ENCODE measurements around the gene LRRC8A. TPM values are rescaled to one million over a fixed set of nuclear protein-coding genes. Genes with fewer than 3 reads are reported as not detected.
A peak's percentile ranks its signal among the peaks of the same experiment; 100 is the strongest.

LRRC8A gene
- total and polyA plus RNA-seq, 4 donors = 14.3 to 100 (median 52.6) TPM

- ATAC-seq (ENCODE audit: low FRiP score) (peak; percentile 73), DNase-seq (peak; percentile 89 to 93)
- H3K9me3 ChIP-seq (ENCODE audit: control insufficient read depth, low read length) = no peaks in the 10 kb centered on the region
- no peaks in the 10 kb centered on the region for H3K36me3 ChIP-seq (ENCODE audit: control insufficient read depth in 1 of 2, insufficient read depth in 2 of 2, low read length in 1 of 2)
- no peaks in the 10 kb centered on the region for H3K27me3 ChIP-seq (ENCODE audit: control insufficient read depth in 1 of 2, insufficient read depth in 2 of 2, low read length in 1 of 2)
- H3K4me1 ChIP-seq (ENCODE audit: control insufficient read depth in 1 of 2, insufficient read depth in 2 of 2, low read length in 2 of 2) = peaks cover 0 to 7% of the 10 kb centered on the region in 2 donors
- 43 to 44% methylated on average over 26 of the region's 26 CpGs for WGBS, 2 donors
- intact Hi-C loops (cut with DNase I) = loop anchor here in 1 of 2 donors (2.0 kb wide), 1 partner anchor 34 kb away; the partner anchor contains the start of gene LRRC8A
- H3K27ac ChIP-seq (ENCODE audit: low read depth in 1 of 2, low read length in 2 of 2) = peak overlapping the region; percentile 23 to 30
- H3K4me3 ChIP-seq (ENCODE audit: low read length in 2 of 2) = no peak overlapping the region
Measured at GRCh38 chr9:128917151-128917849, 35.4 kb downstream of the LRRC8A start.

DNA sequence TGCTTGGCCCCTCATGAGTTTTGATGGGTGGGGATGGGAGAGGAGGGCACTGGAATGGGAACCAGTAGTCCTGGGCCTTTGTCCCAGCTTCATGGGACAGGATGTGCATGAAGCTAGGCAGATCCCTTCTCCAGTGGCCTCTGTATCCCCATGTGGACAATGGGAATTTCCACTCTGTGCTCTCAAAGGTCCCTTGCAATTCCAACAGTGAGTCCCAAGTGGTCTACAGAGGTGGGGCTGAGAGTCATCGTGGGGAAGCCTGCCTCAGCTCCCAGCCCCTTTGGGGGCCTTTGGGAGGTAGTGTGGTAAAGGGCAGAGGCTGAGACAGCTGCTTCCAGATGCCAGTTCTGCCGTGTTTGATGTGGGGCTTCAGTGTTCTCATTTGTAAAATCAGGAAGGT, 37.0 kb downstream of the LRRC8A start:
- Histone ChIP-seq H3K27me3 (ENCODE audit: control insufficient read depth in 1 of 2, insufficient read depth in 2 of 2, low read length in 1 of 2) (no peaks in the 10 kb centered on the region), H3K9me3 (ENCODE audit: control insufficient read depth, low read length) (no peaks in the 10 kb centered on the region), H3K4me1 (ENCODE audit: control insufficient read depth in 1 of 2, insufficient read depth in 2 of 2, low read length in 2 of 2) (no peaks in the 10 kb centered on the region), H3K36me3 (ENCODE audit: control insufficient read depth in 1 of 2, insufficient read depth in 2 of 2, low read length in 1 of 2) (no peaks in the 10 kb centered on the region), H3K27ac (ENCODE audit: low read depth in 1 of 2, low read length in 2 of 2) (peak overlapping the region in 1 of 2 donors; percentile 76), H3K4me3 (ENCODE audit: low read length in 2 of 2) (no peak overlapping the region)
- intact Hi-C loops (cut with DNase I) = no loop called here
- DNase-seq (no peak), ATAC-seq (ENCODE audit: low FRiP score) (no peak)
- 68 to 71% methylated on average over 2 of the region's 2 CpGs for WGBS, 2 donors

GRCh38 chr9:128919402-128920089, 37.6 kb downstream of the LRRC8A start:
- peak overlapping the region; percentile 22 to 76 for H3K27ac ChIP-seq (ENCODE audit: low read depth in 1 of 2, low read length in 2 of 2)
- 72 to 75% methylated on average over 13 to 14 of the region's 14 CpGs for WGBS, 2 donors
- ATAC-seq (ENCODE audit: low FRiP score) = no peak

DNA sequence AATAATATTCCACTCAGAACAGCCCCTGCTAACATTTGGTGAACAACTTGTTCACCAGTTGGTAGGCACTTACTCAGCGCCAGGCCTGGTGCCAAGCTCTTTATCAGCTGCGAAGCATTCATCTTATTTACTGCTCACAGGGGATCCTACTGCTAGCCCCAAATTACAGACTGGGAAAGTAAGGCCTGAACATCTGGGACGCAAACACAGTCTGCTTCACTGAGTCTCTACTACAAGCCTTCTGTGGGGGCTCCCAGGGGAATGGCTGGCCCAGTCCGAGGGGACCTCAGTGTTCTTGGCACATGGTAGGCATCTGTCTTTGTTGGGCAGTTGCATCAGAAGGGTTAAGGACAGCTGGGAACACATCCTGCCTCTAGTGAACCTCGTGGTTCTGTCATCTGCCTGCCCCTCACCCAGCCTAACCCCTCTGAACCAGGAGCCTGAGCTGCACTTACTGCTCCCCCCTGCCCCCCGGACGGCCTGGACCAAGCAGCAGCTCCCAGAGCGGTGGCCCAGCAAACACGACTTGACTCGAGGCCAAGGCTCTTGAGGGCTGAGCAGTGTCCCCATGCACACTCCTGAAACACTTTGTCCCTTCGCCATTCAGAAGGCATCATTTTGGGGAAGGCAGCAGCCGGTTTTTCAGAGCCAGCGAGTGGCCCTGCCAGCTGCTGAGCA, 38.6 kb downstream of the LRRC8A start, which contains the start of gene PHYHD1:
Gene PHYHD1 (plus strand): TSS at position 602 of the 678 bp plus-strand sequence. CDS start 1,342 bp downstream, outside the sequence.
- Histone ChIP-seq H3K4me1 (ENCODE audit: control insufficient read depth in 1 of 2, insufficient read depth in 2 of 2, low read length in 2 of 2) (no peaks in the 10 kb centered on the region), H3K27me3 (ENCODE audit: control insufficient read depth in 1 of 2, insufficient read depth in 2 of 2, low read length in 1 of 2) (no peaks in the 10 kb centered on the region), H3K27ac (ENCODE audit: low read depth in 1 of 2, low read length in 2 of 2) (peak within 1 kb of the TSS; percentile 76 to 94), H3K4me3 (ENCODE audit: low read length in 2 of 2) (no peak within 1 kb of the TSS), H3K36me3 (ENCODE audit: control insufficient read depth in 1 of 2, insufficient read depth in 2 of 2, low read length in 1 of 2) (no peaks in the 10 kb centered on the region), H3K9me3 (ENCODE audit: control insufficient read depth, low read length) (no peaks in the 10 kb centered on the region)
- peak; percentile 64 for ATAC-seq (ENCODE audit: low FRiP score)
- intact Hi-C loops (cut with DNase I) = loop anchor here in 1 of 2 donors (5.0 kb wide), 1 partner anchor 38 kb away; the partner anchor contains the start of genes KYAT1 and LRRC8A
- 5 to 6% methylated on average over 13 of the region's 13 CpGs for WGBS, 2 donors
- peak; percentile 85 to 95 for DNase-seq

More at GRCh38 chr9:128919402-128920089, 37.6 kb downstream of the LRRC8A start:
- Histone ChIP-seq H3K9me3 (ENCODE audit: control insufficient read depth, low read length) (no peaks in the 10 kb centered on the region), H3K4me3 (ENCODE audit: low read length in 2 of 2) (no peak overlapping the region), H3K36me3 (ENCODE audit: control insufficient read depth in 1 of 2, insufficient read depth in 2 of 2, low read length in 1 of 2) (no peaks in the 10 kb centered on the region), H3K27me3 (ENCODE audit: control insufficient read depth in 1 of 2, insufficient read depth in 2 of 2, low read length in 1 of 2) (no peaks in the 10 kb centered on the region), H3K4me1 (ENCODE audit: control insufficient read depth in 1 of 2, insufficient read depth in 2 of 2, low read length in 2 of 2) (no peaks in the 10 kb centered on the region)
- intact Hi-C loops (cut with DNase I) = loop anchor here in 1 of 2 donors (5.0 kb wide), 1 partner anchor 37 kb away; the partner anchor contains the start of genes KYAT1 and LRRC8A
- DNase-seq = no peak

DNA sequence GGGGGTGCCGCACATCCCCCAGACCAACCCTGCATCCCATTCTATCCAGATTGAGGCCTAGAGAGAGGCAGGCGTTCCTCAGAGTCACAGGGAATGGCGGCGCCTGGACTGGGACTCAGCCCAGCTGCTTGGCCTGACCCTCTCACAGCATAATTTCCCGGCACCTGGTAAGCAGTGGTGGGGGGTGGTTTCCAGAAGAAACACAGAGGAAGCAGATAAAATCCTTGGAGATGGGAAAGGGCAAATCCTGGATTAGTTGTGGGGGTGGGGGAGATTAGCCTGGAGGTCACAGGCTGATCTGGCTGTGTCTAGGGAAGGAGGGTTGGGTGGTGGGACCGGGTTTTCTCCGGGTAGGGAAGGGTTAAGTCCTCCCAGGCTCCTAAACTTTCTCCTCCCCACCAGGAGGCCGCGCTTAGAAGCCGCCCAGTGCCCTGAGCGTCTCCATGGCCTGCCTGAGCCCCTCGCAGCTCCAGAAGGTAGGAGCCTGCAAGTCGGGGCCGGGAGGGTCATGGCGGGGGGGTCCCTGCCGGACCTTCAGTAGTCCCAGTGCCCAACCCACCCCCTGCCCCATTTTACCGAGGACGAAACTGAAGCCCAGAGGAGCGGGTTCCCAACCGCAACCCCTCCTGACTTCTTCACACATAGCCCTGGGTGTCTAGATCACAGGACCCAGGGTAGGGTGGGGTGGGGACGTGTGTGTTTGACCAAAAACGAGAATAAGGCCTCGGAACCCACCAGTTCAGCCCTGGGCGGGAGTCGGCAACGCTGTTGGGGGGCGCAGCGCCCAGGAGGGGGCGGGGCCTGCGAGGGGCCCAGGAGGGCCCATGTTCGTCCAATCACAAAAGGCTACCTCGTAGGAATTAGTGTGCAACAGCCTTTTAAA, 40.2 kb downstream of the LRRC8A start:
- Histone ChIP-seq H3K4me1 (ENCODE audit: control insufficient read depth in 1 of 2, insufficient read depth in 2 of 2, low read length in 2 of 2) (no peaks in the 10 kb centered on the region), H3K36me3 (ENCODE audit: control insufficient read depth in 1 of 2, insufficient read depth in 2 of 2, low read length in 1 of 2) (no peaks in the 10 kb centered on the region), H3K27ac (ENCODE audit: low read depth in 1 of 2, low read length in 2 of 2) (peak overlapping the region; percentile 76 to 85), H3K4me3 (ENCODE audit: low read length in 2 of 2) (peak overlapping the region; percentile 9 to 66), H3K27me3 (ENCODE audit: control insufficient read depth in 1 of 2, insufficient read depth in 2 of 2, low read length in 1 of 2) (no peaks in the 10 kb centered on the region), H3K9me3 (ENCODE audit: control insufficient read depth, low read length) (no peaks in the 10 kb centered on the region)
- DNase-seq = peak; percentile 74 to 86
- WGBS, 2 donors = 4 to 5% methylated on average over 32 of the region's 32 CpGs
- peak; percentile 74 for ATAC-seq (ENCODE audit: low FRiP score)
- intact Hi-C loops (cut with DNase I) = loop anchor here in 1 of 2 donors (5.0 kb wide), 1 partner anchor 40 kb away; the partner anchor contains the start of genes KYAT1 and LRRC8A

DNA sequence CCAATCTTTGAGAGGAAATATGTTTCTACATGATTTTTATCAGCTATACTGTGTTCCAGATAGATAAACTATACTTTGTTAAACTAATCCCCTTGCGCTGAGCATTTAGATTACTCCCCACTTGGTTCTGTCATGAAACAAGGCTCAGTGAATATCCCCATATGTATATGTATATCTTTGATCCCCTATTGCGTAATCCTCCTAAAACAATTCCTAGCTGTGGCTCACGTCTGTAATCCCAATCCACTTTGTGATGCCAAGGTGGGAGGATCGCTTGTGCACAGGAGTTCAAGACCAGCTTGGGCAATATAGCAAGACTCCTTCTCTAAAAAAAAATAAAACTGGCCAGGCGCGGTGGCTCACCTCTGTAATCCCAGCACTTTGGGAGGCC, 41.6 kb downstream of the LRRC8A start:
- no peak for DNase-seq
- H3K27ac ChIP-seq (ENCODE audit: low read depth in 1 of 2, low read length in 2 of 2) = no peak overlapping the region
- no peak overlapping the region for H3K4me3 ChIP-seq (ENCODE audit: low read length in 2 of 2)
- WGBS, 2 donors = 86 to 89% methylated on average over 6 of the region's 6 CpGs
- no peaks in the 10 kb centered on the region for H3K36me3 ChIP-seq (ENCODE audit: control insufficient read depth in 1 of 2, insufficient read depth in 2 of 2, low read length in 1 of 2)
- no peaks in the 10 kb centered on the region for H3K4me1 ChIP-seq (ENCODE audit: control insufficient read depth in 1 of 2, insufficient read depth in 2 of 2, low read length in 2 of 2)
- H3K27me3 ChIP-seq (ENCODE audit: control insufficient read depth in 1 of 2, insufficient read depth in 2 of 2, low read length in 1 of 2) = no peaks in the 10 kb centered on the region
- no peaks in the 10 kb centered on the region for H3K9me3 ChIP-seq (ENCODE audit: control insufficient read depth, low read length)
- ATAC-seq (ENCODE audit: low FRiP score) = no peak
- intact Hi-C loops (cut with DNase I) = loop anchor here in 1 of 2 donors (5.0 kb wide), 1 partner anchor 41 kb away; the partner anchor contains the start of genes KYAT1 and LRRC8A

DNA sequence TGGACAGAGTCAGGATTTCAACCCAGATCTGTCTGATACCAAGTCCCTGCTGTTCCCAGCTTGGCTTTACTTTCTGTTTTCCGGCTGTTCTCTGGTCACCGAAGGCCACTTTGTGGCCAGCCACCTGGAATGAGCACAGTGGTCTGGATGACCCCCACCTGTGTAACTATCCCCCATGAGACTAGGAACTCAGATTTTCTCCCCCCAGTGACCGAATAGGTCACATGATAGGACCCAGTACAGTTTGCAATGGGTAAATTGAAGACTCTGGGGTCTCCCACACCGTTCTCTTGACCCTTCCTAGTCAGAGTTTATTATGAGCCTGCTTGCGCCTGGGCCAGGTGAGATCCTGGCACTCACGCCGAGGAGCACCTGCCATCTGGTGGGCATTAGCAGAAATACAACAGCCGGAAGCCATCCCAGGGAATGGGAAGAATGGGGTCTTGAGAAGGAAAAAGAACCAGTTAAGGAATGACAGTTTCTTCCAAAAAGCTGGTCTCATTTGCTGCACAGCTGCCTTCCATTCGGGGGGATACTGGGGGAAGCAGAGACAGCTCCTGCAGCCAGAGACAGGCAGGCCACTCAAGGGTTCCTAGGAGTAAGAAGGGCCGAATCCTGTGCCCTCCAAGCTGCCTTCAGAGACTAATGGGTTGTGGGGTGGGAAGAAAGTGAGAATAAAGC, 45.9 kb downstream of the LRRC8A start:
- H3K27me3 ChIP-seq (ENCODE audit: control insufficient read depth in 1 of 2, insufficient read depth in 2 of 2, low read length in 1 of 2) = no peaks in the 10 kb centered on the region
- no peaks in the 10 kb centered on the region for H3K9me3 ChIP-seq (ENCODE audit: control insufficient read depth, low read length)
- DNase-seq (no peak), ATAC-seq (ENCODE audit: low FRiP score) (peak; percentile 86)
- H3K36me3 ChIP-seq (ENCODE audit: control insufficient read depth in 1 of 2, insufficient read depth in 2 of 2, low read length in 1 of 2) = no peaks in the 10 kb centered on the region
- H3K27ac ChIP-seq (ENCODE audit: low read depth in 1 of 2, low read length in 2 of 2) = no peak overlapping the region
- intact Hi-C loops (cut with DNase I) = loop anchor here (1.0 to 5.0 kb wide), 2 partner anchors 65 to 66 kb away; no protein-coding TSS in a partner anchor
- H3K4me1 ChIP-seq (ENCODE audit: control insufficient read depth in 1 of 2, insufficient read depth in 2 of 2, low read length in 2 of 2) = no peaks in the 10 kb centered on the region
- H3K4me3 ChIP-seq (ENCODE audit: low read length in 2 of 2) = no peak overlapping the region
- WGBS, 2 donors = 27 to 28% methylated on average over 10 of the region's 10 CpGs
